CD4-positive, CD25-positive, alpha-beta regulatory T cell (primary cell): ENCODE results near the gene UBE2O. TPM values are rescaled to one million over a fixed set of nuclear protein-coding genes. Genes with fewer than 3 reads are reported as not detected.

Experiments
- ATAC-seq, 2 donors: fragments of 150-1000 bp; cut with Tn5 transposase; one replicate each; pipeline ENCODE4 v1.10.0; 2021; ENCODE audit warnings: low read depth in 2 of 2, moderate number of reproducible peaks in 2 of 2, moderate library complexity in 1 of 2
- DNase-seq, 3 donors: peaks; one replicate each; pipeline versions ENCODE4 v3.0.0 to v3.0.0-alpha.2; 2012 to 2022; ENCODE audit warnings: mixed read lengths in 1 of 3
- H3K27ac ChIP-seq: one replicate; pipeline ENCODE4 v1.7.0; 2013; ENCODE audit warnings: mild to moderate bottlenecking, low read length; ENCODE audit not compliant: insufficient read depth, poor library complexity, severe bottlenecking
- H3K27me3 ChIP-seq: one replicate; pipeline ENCODE4 v1.7.0; 2013; ENCODE audit warnings: low read length; ENCODE audit not compliant: control insufficient read depth, insufficient read depth
- H3K36me3 ChIP-seq: one replicate; pipeline ENCODE4 v1.7.0; 2013; ENCODE audit warnings: mild to moderate bottlenecking, low read length, moderate library complexity; ENCODE audit not compliant: control insufficient read depth, insufficient read depth
- H3K4me1 ChIP-seq: 2 replicates; pipeline ENCODE4 v1.7.0; 2013; ENCODE audit warnings: mild to moderate bottlenecking, low read length; ENCODE audit not compliant: insufficient read depth, control insufficient read depth, poor library complexity, severe bottlenecking
- H3K4me3 ChIP-seq: one replicate; pipeline ENCODE4 v1.7.0; 2013; ENCODE audit warnings: low read depth, mild to moderate bottlenecking, low read length, moderate library complexity
- H3K9me3 ChIP-seq, 2 experiments: 1 replicate in 1 of 2; 2 replicates in 1 of 2; pipeline ENCODE4 v1.7.0; 2013; ENCODE audit warnings: low read length in 2 of 2, mild to moderate bottlenecking in 1 of 2, moderate library complexity in 1 of 2; ENCODE audit not compliant: control insufficient read depth in 2 of 2
- H3K27ac Mint-ChIP-seq, 3 donors: one replicate each; pipeline ENCODE4 v1.8.0; 2020 to 2022; ENCODE audit warnings: mild to moderate bottlenecking in 3 of 3, mixed read lengths in 3 of 3, moderate library complexity in 2 of 3
- H3K27me3 Mint-ChIP-seq: one replicate; pipeline ENCODE4 v1.8.0; 2022; ENCODE audit warnings: mild to moderate bottlenecking, mixed read lengths
- H3K36me3 Mint-ChIP-seq: one replicate; pipeline ENCODE4 v1.8.0; 2020; ENCODE audit warnings: mixed read lengths
- H3K4me1 Mint-ChIP-seq, 4 donors: one replicate each; pipeline ENCODE4 v1.8.0; 2020 to 2022; ENCODE audit warnings: mixed read lengths in 4 of 4, mild to moderate bottlenecking in 1 of 4
- H3K4me3 Mint-ChIP-seq, 4 donors: one replicate each; pipeline ENCODE4 v1.8.0; 2020 to 2022; ENCODE audit warnings: mild to moderate bottlenecking in 4 of 4, mixed read lengths in 4 of 4, moderate library complexity in 3 of 4
- H3K9me3 Mint-ChIP-seq, 7 donors: one replicate each; pipeline ENCODE4 v1.8.0; 2020 to 2022; ENCODE audit warnings: mixed read lengths in 7 of 7, mild to moderate bottlenecking in 3 of 7, moderate library complexity in 2 of 7
- polyA plus RNA-seq, 4 donors: library from polyadenylated mRNA; unstranded; fragments of 300-500 nt; fragmentation: Illumina TruSeq; gene quantifications; one replicate each; pipeline ENCODE4 v1.2.3, GENCODE V29; 2021
- total RNA-seq: library from RNA; stranded (reverse); gene quantifications from one replicate; pipeline ENCODE4 v1.2.3, GENCODE V29; 2022

The UBE2O gene
- total and polyA plus RNA-seq, 5 donors from 2014 or later, result 3.1 to 34.3 (median 6.6) TPM

DNA sequence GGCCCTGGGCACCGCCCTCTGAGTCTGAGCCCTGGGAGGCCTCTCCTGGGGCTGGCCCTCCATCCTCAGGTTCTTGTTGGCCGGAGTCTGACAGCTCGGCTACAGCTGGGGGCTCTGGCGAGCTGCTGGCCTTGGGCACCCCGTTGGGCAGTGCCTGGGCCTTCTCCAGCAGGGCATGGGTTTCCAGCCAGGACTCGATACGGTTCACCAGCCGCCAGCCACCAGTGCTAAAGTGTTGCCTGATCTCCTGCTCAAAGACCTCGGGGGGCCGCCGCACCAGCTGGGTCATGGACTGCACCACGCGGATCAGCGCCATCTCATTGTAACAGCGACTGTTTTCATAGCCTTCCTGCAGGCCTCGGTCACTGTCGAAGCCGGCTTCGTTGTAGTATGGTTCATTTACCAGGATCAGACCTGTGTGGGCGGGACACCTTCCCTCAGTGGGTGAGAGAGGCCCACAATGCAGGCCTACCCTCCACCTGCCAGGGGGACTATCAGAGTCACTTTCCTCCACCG is 61.7 kb downstream of the UBE2O start:
- Histone ChIP-seq H3K4me1 (no peaks in the 10 kb centered on the region), H3K36me3 (peaks cover 21% of the 10 kb centered on the region), H3K27ac (no peak overlapping the region), H3K27me3 (no peaks in the 10 kb centered on the region), H3K4me3 (no peak overlapping the region), H3K9me3 (no peaks in the 10 kb centered on the region)
- ATAC-seq (no peak), DNase-seq (no peak)
- no peak overlapping the region for H3K4me3 Mint-ChIP-seq
- H3K27ac Mint-ChIP-seq, result no peak overlapping the region
- peaks cover 12% of the 10 kb centered on the region for H3K36me3 Mint-ChIP-seq
- H3K4me1 Mint-ChIP-seq, result peaks cover 0 to 6% (median 2%) of the 10 kb centered on the region in 4 donors
- H3K27me3 Mint-ChIP-seq, result no peaks in the 10 kb centered on the region
- no peaks in the 10 kb centered on the region for H3K9me3 Mint-ChIP-seq

DNA sequence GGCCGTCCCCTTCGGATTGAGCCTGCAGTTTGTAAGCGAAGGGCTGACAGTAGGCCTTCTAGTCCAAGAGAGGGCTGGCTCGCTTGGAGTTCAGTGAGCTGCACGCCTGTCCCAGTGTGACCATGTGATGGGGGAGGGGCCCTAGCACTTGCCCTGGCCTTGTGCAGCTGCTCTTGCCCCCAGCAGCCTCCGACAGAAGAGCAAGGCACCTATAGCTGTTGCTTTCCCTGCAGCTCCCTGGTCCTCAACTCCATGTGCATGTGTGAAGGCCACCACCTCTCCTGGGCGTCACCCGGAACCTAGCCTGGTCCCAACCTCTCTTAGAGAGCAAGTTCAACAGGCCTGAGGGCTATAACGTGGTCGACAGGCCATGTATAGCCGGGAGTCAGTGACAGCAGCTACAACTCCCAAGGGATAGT is 62.9 kb downstream of the UBE2O start:
- H3K27ac ChIP-seq, result no peak overlapping the region
- Mint-ChIP-seq H3K36me3 (peaks cover 10% of the 10 kb centered on the region), H3K4me3 (peak overlapping the region in 1 of 4 donors; percentile 32), H3K4me1 (peaks cover 0 to 6% (median 2%) of the 10 kb centered on the region in 4 donors), H3K27me3 (no peaks in the 10 kb centered on the region), H3K9me3 (no peaks in the 10 kb centered on the region), H3K27ac (peak overlapping the region in 1 of 3 donors; percentile 38)
- H3K27me3 ChIP-seq, result no peaks in the 10 kb centered on the region
- no peak for ATAC-seq
- H3K9me3 ChIP-seq, result no peaks in the 10 kb centered on the region
- H3K4me3 ChIP-seq, result no peak overlapping the region
- H3K4me1 ChIP-seq, result peaks cover 12% of the 10 kb centered on the region
- DNase-seq, result no peak
- H3K36me3 ChIP-seq, result peaks cover 13% of the 10 kb centered on the region

DNA sequence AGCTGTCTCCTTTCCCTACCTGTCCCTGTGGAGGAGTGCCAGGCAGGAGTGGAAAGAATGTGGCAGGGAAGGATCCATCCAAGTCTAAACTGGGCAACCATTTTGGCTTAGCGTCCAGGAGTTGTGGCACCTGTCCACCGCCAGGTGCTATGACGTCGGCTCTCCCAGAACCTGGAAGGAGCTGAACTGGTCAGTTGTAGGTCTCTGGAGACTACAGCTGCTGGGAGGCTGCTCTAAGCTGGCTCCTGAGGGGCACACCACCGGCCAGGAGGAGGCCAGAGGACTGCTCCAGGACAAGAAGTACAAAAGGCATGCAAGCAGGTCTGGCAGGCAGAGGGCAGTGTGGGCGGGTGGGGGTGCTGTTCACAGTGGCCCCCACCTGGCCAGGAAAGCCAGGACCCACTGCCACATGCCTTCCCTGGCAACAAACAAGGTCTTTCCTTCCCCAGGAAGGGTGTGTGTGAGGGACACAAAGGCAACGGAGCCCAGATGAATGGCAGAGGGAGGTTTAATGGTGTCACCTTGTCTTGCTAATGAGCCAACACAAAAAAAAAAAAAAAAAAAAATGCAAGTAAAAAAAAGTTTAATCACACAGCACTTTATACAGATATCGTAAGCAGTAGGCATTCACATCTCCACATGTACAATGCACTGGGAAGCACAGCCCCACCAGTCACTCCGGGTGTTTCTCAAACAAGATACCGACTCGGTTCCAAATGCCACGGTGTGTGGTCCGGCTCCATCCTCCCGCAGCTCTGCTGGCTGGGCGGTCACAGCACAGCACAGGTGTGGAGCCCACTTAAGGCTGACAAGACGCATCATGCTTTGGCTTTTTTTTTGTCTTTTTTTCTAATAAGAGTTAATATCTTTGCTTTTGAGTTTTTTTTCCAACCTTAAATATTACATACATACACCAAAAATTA is 63.7 kb downstream of the UBE2O start:
- ATAC-seq, result no peak
- H3K36me3 Mint-ChIP-seq, result peaks cover 10% of the 10 kb centered on the region

DNA sequence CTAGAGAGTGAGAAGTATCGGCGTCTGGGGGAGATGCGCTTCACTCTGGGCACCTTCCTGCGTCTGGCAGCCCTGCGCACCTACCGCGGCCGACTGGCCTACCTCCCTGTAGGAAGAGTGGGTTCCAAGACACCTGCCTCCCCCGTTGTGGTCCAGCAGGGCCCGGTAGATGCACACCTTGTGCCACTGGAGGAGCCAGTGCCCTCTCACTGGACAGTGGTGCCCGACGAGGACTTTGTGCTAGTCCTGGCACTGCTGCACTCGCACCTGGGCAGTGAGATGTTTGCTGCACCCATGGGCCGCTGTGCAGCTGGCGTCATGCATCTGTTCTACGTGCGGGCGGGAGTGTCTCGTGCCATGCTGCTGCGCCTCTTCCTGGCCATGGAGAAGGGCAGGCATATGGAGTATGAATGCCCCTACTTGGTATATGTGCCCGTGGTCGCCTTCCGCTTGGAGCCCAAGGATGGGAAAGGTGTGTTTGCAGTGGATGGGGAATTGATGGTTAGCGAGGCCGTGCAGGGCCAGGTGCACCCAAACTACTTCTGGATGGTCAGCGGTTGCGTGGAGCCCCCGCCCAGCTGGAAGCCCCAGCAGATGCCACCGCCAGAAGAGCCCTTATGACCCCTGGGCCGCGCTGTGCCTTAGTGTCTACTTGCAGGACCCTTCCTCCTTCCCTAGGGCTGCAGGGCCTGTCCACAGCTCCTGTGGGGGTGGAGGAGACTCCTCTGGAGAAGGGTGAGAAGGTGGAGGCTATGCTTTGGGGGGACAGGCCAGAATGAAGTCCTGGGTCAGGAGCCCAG is 65.8 kb downstream of the UBE2O start:
- H3K9me3 Mint-ChIP-seq, result no peaks in the 10 kb centered on the region
- H3K9me3 ChIP-seq, result no peaks in the 10 kb centered on the region
- no peak overlapping the region for H3K27ac ChIP-seq
- peaks cover 5% of the 10 kb centered on the region for H3K27me3 Mint-ChIP-seq
- peak overlapping the region; percentile 29 to 79 (median 50) for H3K4me3 Mint-ChIP-seq
- no peak for ATAC-seq
- no peaks in the 10 kb centered on the region for H3K27me3 ChIP-seq
- H3K36me3 Mint-ChIP-seq, result peaks cover 8% of the 10 kb centered on the region
- no peak overlapping the region for H3K4me3 ChIP-seq
- peaks cover 0 to 12% (median 3%) of the 10 kb centered on the region in 4 donors for H3K4me1 Mint-ChIP-seq
- H3K27ac Mint-ChIP-seq, result no peak overlapping the region
- peaks cover 6% of the 10 kb centered on the region for H3K36me3 ChIP-seq
- DNase-seq, result no peak
- peaks cover 36% of the 10 kb centered on the region for H3K4me1 ChIP-seq

More for the DNA sequence above, 63.7 kb downstream of the UBE2O start:
- peaks cover 13% of the 10 kb centered on the region for H3K36me3 ChIP-seq
- H3K27me3 ChIP-seq, result no peaks in the 10 kb centered on the region
- peak overlapping the region in 2 of 4 donors; percentile 21 to 32 for H3K4me3 Mint-ChIP-seq
- DNase-seq, result no peak
- H3K4me1 ChIP-seq, result peaks cover 18% of the 10 kb centered on the region
- H3K9me3 Mint-ChIP-seq, result no peaks in the 10 kb centered on the region
- no peaks in the 10 kb centered on the region for H3K27me3 Mint-ChIP-seq
- H3K27ac Mint-ChIP-seq, result no peak overlapping the region
- no peak overlapping the region for H3K4me3 ChIP-seq
- no peak overlapping the region for H3K27ac ChIP-seq
- no peaks in the 10 kb centered on the region for H3K9me3 ChIP-seq
- H3K4me1 Mint-ChIP-seq, result peaks cover 0 to 6% (median 2%) of the 10 kb centered on the region in 4 donors

DNA sequence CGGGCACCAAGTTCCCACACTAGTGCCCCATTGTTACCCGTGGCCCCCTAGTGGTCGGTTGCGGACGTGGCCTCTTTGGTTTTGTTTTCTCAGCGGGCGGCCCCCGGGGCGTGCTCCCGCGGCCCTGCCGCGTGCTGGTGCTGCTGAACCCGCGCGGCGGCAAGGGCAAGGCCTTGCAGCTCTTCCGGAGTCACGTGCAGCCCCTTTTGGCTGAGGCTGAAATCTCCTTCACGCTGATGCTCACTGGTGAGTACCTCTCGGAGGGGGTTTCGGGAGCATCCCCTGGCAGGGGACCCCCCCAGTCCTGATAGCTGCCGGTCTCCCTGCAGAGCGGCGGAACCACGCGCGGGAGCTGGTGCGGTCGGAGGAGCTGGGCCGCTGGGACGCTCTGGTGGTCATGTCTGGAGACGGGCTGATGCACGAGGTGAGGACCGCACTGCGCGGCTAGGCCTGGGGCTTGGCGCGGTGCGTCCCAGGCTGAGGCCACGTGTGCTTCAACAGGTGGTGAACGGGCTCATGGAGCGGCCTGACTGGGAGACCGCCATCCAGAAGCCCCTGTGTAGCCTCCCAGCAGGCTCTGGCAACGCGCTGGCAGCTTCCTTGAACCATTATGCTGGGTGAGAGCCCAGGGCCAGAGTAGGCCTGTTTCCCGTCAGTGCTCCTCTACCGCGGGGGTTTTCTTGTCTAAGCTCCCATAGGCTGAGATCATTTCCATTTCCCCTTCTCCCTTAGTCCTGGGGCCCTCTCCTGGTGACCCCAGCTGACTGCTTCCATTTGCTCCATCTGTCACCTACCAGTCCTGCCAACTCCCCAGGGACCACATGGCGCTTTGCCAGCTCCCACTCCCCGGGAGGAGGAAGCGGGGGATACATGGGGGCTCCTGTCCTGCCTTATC is 66.8 kb downstream of the UBE2O start:
- ATAC-seq, result peak; percentile 38 to 58
- peak overlapping the region; percentile 56 to 79 (median 75) for H3K4me3 Mint-ChIP-seq
- H3K36me3 Mint-ChIP-seq, result peaks cover 8% of the 10 kb centered on the region

DNA sequence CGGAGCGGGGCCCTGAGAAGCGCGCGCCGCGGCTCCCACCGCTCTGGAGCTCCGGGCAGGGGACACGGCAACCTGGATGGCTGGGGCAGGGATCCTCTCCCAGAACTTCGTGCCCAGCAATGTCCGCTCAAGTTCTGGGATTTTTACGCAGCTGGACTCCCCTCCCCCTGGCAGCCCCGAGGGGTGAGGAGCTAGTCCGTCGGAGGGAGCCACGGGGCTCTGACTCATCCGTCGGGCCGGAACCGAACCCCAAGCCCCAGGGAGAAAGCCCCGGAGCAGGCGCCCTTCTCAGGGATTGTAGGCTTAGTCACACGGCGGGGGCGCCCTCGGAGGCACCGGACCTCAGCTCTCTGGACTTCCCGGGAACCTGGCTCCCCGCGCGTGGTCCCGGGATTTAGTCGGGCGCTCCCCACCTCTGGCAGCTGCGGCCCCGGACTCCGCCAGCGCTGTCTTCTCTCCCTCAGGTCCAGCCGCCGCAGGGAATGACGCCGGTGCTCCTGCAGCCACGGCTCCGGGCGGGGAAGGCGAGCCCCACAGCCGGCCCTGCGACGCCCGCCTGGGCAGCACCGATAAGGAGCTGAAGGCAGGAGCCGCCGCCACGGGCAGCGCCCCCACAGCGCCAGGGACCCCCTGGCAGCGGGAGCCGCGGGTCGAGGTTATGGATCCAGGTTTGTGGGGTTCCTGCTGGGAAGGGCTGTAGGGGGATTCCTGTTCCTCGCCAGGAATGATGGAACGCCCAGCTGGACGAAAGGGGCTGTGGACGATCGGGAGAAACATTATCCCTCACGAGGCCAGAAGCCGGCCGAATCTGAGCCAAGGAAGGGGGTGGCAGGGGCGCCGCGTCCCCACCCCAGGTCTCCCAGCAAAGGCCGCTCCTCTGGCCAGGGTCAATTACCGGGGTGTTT is 67.7 kb downstream of the UBE2O start:
- Histone ChIP-seq H3K36me3 (no peaks in the 10 kb centered on the region), H3K27ac (no peak overlapping the region), H3K27me3 (no peaks in the 10 kb centered on the region), H3K4me3 (no peak overlapping the region), H3K4me1 (peaks cover 36% of the 10 kb centered on the region), H3K9me3 (no peaks in the 10 kb centered on the region)
- H3K4me1 Mint-ChIP-seq, result peaks cover 0 to 12% (median 3%) of the 10 kb centered on the region in 4 donors
- peaks cover 10% of the 10 kb centered on the region for H3K27me3 Mint-ChIP-seq
- peaks cover 4% of the 10 kb centered on the region for H3K36me3 Mint-ChIP-seq
- no peak overlapping the region for H3K27ac Mint-ChIP-seq
- DNase-seq (peak in 2 of 3 donors; percentile 22 to 24), ATAC-seq (no peak)
- H3K9me3 Mint-ChIP-seq, result no peaks in the 10 kb centered on the region
- peak overlapping the region; percentile 27 to 78 (median 61) for H3K4me3 Mint-ChIP-seq

More for the DNA sequence above, 66.8 kb downstream of the UBE2O start:
- no peak overlapping the region for H3K27ac Mint-ChIP-seq
- peaks cover 0 to 12% (median 3%) of the 10 kb centered on the region in 4 donors for H3K4me1 Mint-ChIP-seq
- DNase-seq, result peak; percentile 65 to 85 (median 78)
- H3K27ac ChIP-seq, result no peak overlapping the region
- H3K9me3 ChIP-seq, result no peaks in the 10 kb centered on the region
- peaks cover 10% of the 10 kb centered on the region for H3K27me3 Mint-ChIP-seq
- peaks cover 3% of the 10 kb centered on the region for H3K36me3 ChIP-seq
- H3K4me1 ChIP-seq, result peaks cover 36% of the 10 kb centered on the region
- no peaks in the 10 kb centered on the region for H3K27me3 ChIP-seq
- H3K4me3 ChIP-seq, result no peak overlapping the region
- H3K9me3 Mint-ChIP-seq, result no peaks in the 10 kb centered on the region
